Measurements from ENCODE around the gene ZBTB40. TPM values are rescaled to one million over a fixed set of nuclear protein-coding genes. Genes with fewer than 3 reads are reported as not detected.

ZBTB40 gene
- total and polyA plus RNA-seq, 9 of the 15 experiments (the other 6 are each of a cell fraction or from before 2014, with no cell fraction given): 2.6 to 26.0 (median 18.8) TPM

- TF ChIP-seq E2F6 (IDR thresholded peaks at IDR 0.05; ENCODE audit: borderline replicate concordance in 1 of 2, extremely low read depth in 1 of 2, insufficient read depth in 1 of 2, insufficient read length in 1 of 2, low read depth in 1 of 2, low read length in 1 of 2, poor library complexity in 1 of 2, severe bottlenecking in 1 of 2) (no peak), SLC30A9 (CRISPR knock-in tag; IDR thresholded peaks at IDR 0.05) (no peak), CTCF (IDR thresholded peaks at IDR 0.05 in 2 of 3, conservative IDR thresholded peaks at IDR 0.05 in 1 of 3; ENCODE audit: insufficient read depth in 2 of 3, low read depth in 1 of 3, low read length in 3 of 3) (peak; percentile 86 to 94 (median 90)), ARID3A (IDR thresholded peaks at IDR 0.05; ENCODE audit: borderline replicate concordance, low read depth, low read length) (no peak), HOXB6 (CRISPR knock-in tag; IDR thresholded peaks at IDR 0.05; ENCODE audit: borderline replicate concordance) (no peak), RCOR1 (IDR thresholded peaks at IDR 0.05; ENCODE audit: borderline replicate concordance in 1 of 2, low read depth in 2 of 2, low read length in 2 of 2) (peak in 1 of 2 experiments; percentile 26; a peak in 1 of 4 replicates), XRCC5 (IDR thresholded peaks at IDR 0.05; ENCODE audit: low read depth, low read length) (no peak; the same call in 1 of the 2 replicates), FOSL1 (tag; conservative IDR thresholded peaks at IDR 0.05) (no peak), RB1 (IDR thresholded peaks at IDR 0.05; ENCODE audit: low read depth) (peak; percentile 50; the same call in 1 of the 2 replicates), TCF7L2 (IDR thresholded peaks at IDR 0.05; ENCODE audit: low read depth, low read length) (no peak), NR1H2 (CRISPR knock-in tag; IDR thresholded peaks at IDR 0.05) (no peak), CBFB (CRISPR knock-in tag; IDR thresholded peaks at IDR 0.05) (no peak), BDP1 (IDR thresholded peaks at IDR 0.05; ENCODE audit: insufficient read depth, insufficient read length) (no peak), SMAD3 (CRISPR knock-in tag; conservative IDR thresholded peaks at IDR 0.05) (no peak)
- TF ChIP-seq, protein P1, sequence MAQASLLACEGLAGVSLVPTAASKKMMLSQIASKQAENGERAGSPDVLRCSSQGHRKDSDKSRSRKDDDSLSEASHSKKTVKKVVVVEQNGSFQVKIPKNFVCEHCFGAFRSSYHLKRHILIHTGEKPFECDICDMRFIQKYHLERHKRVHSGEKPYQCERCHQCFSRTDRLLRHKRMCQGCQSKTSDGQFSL (CRISPR knock-in tag; IDR thresholded peaks at IDR 0.05): no peak
- TF ChIP-seq, protein P1 (tag; IDR thresholded peaks at IDR 0.05): no peak
- TF ChIP-seq, protein P2, sequence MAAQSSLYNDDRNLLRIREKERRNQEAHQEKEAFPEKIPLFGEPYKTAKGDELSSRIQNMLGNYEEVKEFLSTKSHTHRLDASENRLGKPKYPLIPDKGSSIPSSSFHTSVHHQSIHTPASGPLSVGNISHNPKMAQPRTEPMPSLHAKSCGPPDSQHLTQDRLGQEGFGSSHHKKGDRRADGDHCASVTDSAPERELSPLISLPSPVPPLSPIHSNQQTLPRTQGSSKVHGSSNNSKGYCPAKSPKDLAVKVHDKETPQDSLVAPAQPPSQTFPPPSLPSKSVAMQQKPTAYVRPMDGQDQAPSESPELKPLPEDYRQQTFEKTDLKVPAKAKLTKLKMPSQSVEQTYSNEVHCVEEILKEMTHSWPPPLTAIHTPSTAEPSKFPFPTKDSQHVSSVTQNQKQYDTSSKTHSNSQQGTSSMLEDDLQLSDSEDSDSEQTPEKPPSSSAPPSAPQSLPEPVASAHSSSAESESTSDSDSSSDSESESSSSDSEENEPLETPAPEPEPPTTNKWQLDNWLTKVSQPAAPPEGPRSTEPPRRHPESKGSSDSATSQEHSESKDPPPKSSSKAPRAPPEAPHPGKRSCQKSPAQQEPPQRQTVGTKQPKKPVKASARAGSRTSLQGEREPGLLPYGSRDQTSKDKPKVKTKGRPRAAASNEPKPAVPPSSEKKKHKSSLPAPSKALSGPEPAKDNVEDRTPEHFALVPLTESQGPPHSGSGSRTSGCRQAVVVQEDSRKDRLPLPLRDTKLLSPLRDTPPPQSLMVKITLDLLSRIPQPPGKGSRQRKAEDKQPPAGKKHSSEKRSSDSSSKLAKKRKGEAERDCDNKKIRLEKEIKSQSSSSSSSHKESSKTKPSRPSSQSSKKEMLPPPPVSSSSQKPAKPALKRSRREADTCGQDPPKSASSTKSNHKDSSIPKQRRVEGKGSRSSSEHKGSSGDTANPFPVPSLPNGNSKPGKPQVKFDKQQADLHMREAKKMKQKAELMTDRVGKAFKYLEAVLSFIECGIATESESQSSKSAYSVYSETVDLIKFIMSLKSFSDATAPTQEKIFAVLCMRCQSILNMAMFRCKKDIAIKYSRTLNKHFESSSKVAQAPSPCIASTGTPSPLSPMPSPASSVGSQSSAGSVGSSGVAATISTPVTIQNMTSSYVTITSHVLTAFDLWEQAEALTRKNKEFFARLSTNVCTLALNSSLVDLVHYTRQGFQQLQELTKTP (IDR thresholded peaks at IDR 0.05; ENCODE audit: low read depth in 1 of 2, partially characterized antibody in 2 of 2): no peak
These were observed 31.1 kb upstream of the ZBTB40 start (continued) for GRCh38 chr1:22420455-22421053.

Measured in K562 (cell line).